ENCODE measurements around the gene MB21D2. TPM values are rescaled to one million over a fixed set of nuclear protein-coding genes. Genes with fewer than 3 reads are reported as not detected.
"Not testable (repeated sequence)": the region's sequence is repeated elsewhere in the genome, so short reads cannot be mapped to it uniquely, and the experiment has no call there.

Gene MB21D2, protein sequence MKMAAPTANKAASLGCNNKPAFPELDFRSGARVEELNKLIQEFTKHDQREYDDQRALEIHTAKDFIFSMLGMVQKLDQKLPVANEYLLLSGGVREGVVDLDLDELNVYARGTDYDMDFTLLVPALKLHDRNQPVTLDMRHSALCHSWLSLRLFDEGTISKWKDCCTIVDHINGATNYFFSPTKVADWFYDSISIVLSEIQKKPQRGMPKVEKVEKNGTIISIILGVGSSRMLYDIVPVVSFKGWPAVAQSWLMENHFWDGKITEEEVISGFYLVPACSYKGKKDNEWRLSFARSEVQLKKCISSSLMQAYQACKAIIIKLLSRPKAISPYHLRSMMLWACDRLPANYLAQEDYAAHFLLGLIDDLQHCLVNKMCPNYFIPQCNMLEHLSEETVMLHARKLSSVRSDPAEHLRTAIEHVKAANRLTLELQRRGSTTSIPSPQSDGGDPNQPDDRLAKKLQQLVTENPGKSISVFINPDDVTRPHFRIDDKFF
- polyA plus RNA-seq = 5.5 to 9.0 TPM (median 8.8 TPM) in 3 replicates
- polyA plus RNA-seq (2011; ENCODE audit: low read depth) = 0.84 TPM
- polyA plus RNA-seq (2011; cell fraction: cytosol; rRNA removed) = 4.5 and 5.8 TPM in 2 replicates
- 7.0 and 7.2 TPM in 2 replicates for polyA plus RNA-seq (2011; cell fraction: nucleus; rRNA removed)
- polyA plus RNA-seq (2012; ENCODE audit: low replicate concordance) = 3.7 and 7.1 TPM in 2 replicates
- polyA minus RNA-seq = 10.9 to 13.4 TPM (median 12.3 TPM) in 3 replicates
- polyA minus RNA-seq (2011; cell fraction: cytosol; rRNA and poly(A)+ RNA removed) = 7.5 TPM
- 6.9 and 11.7 TPM in 2 replicates for polyA minus RNA-seq (2011; cell fraction: nucleus; rRNA and poly(A)+ RNA removed)

DNA sequence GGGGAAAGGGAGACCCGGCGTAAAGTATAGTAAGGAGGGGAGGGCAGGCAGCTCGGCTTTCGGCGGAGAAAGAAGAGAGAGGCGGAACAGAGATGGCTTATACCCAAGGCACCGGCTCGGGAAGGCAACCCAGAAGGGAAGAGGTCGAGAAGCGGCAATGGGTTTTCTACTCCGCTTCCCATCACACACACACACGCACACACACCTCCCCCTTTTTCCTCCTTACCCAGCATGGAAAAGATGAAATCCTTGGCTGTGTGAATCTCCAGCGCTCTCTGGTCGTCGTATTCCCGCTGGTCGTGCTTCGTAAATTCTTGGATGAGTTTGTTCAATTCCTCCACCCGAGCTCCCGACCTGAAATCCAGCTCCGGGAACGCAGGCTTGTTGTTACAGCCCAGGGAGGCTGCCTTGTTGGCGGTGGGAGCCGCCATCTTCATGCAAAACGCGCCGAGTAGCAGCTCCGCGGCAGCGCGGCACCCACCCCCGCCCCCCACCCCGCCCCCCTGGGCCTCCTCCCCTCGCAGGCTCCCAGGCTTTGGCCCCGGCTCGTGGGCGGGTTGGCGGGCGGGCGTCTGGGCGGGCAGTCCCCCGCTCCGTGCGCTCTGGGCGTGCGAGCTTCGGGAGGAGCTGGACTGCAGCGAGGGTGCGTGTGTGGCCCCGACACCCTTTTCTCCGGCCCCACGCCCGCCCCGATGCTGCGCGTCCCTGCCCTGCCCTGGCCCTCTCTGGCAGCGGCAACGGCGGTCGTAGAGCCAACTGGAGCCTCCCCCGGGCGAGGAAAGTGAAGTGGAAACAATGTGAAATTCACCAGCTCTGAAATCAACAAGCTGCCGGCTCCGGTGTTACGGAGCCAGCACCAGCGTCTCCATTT lies at the start of gene MB21D2:
Gene MB21D2, minus strand, starts transcription at position 453 of the 871 bp plus-strand sequence. Its CDS starts 16 bp downstream, at position 437.
- Histone ChIP-seq H3K27ac (ENCODE audit: control insufficient read depth, insufficient read depth, low read length) (peak within 1 kb of the TSS; percentile 95), H3K79me2 (ENCODE audit: control insufficient read depth, insufficient read depth, low read length) (peaks cover 46% of the 10 kb centered on the region), H3K4me1 (ENCODE audit: control insufficient read depth, extremely low read depth, insufficient read depth, low read length) (peaks cover 19% of the 10 kb centered on the region), H3K4me3 (ENCODE audit: control insufficient read depth in 2 of 3, extremely low read depth in 1 of 3, insufficient read depth in 2 of 3, low read depth in 1 of 3, low read length in 3 of 3) (peak within 1 kb of the TSS; percentile 73 to 97 (median 96)), H2AFZ (ENCODE audit: control insufficient read depth, low read length) (peak within 1 kb of the TSS; percentile 98), H3K4me2 (ENCODE audit: control insufficient read depth, extremely low read depth, insufficient read depth, low read depth, low read length) (peak within 1 kb of the TSS; percentile 96), H3K9me3 (ENCODE audit: control insufficient read depth, low read depth, low read length) (no peaks in the 10 kb centered on the region), H3K9me1 (ENCODE audit: control insufficient read depth, extremely low read depth, insufficient read depth, low read length) (no peaks in the 10 kb centered on the region), H3K9ac (ENCODE audit: control insufficient read depth, extremely low read depth, insufficient read depth, low read length) (peak within 1 kb of the TSS; percentile 94), H3K27me3 (ENCODE audit: control insufficient read depth, extremely low read depth, insufficient read depth, low read length) (no peaks in the 10 kb centered on the region), H4K20me1 (ENCODE audit: control insufficient read depth, extremely low read depth, insufficient read depth, low read length) (no peaks in the 10 kb centered on the region), H3K36me3 (ENCODE audit: control insufficient read depth in 2 of 2, extremely low read depth in 1 of 2, insufficient read depth in 2 of 2, low read length in 2 of 2) (no peaks in the 10 kb centered on the region)
- no peak for TF ChIP-seq EZH2 (IDR thresholded peaks at IDR 0.05; ENCODE audit: low read length)
- TF ChIP-seq, protein P1, sequence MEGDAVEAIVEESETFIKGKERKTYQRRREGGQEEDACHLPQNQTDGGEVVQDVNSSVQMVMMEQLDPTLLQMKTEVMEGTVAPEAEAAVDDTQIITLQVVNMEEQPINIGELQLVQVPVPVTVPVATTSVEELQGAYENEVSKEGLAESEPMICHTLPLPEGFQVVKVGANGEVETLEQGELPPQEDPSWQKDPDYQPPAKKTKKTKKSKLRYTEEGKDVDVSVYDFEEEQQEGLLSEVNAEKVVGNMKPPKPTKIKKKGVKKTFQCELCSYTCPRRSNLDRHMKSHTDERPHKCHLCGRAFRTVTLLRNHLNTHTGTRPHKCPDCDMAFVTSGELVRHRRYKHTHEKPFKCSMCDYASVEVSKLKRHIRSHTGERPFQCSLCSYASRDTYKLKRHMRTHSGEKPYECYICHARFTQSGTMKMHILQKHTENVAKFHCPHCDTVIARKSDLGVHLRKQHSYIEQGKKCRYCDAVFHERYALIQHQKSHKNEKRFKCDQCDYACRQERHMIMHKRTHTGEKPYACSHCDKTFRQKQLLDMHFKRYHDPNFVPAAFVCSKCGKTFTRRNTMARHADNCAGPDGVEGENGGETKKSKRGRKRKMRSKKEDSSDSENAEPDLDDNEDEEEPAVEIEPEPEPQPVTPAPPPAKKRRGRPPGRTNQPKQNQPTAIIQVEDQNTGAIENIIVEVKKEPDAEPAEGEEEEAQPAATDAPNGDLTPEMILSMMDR (optimal IDR thresholded peaks at IDR 0.05 in 1 of 3, IDR thresholded peaks at IDR 0.05 in 1 of 3, conservative IDR thresholded peaks at IDR 0.05 in 1 of 3; ENCODE audit: extremely low read depth in 1 of 3, insufficient read depth in 2 of 3, low read length in 3 of 3) = peak in 1 of 3 experiments; percentile 6
- no peak for DNase-seq (ENCODE audit: low read depth, low spot score)
- dilution Hi-C loops (cut with MboI; ENCODE audit: extremely low pct_ligation_motif_present, low sequenced_read_pairs) = no loop called here
- FAIRE-seq = no peak

DNA sequence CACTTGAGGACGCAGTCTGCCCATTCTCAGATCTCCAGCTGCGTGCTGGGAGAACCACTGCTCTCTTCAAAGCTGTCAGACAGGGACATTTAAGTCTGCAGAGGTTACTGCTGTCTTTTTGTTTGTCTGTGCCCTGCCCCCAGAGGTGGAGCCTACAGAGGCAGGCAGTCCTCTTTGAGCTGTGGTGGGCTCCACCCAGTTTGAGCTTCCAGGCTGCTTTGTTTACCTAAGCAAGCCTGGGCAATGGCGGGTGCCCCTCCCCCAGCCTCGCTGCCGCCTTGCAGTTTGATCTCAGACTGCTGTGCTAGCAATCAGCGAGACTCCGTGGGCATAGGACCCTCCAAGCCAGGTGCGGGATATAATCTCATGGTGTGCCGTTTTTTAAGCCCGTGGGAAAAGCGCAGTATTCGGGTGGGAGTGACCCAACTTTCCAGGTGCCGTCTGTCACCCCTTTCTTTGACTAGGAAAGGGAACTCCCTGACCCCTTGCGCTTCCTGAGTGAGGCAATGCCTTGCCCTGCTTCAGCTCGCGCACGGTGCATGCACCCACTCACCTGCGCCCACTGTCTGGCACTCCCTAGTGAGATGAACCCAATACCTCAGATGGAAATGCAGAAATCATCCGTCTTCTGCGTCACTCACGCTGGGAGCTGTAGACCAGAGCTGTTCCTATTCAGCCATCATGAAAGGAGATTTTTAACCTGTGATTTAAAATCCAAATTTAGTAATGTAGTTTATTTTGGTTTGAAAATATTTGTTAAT lies 47.5 kb upstream of the MB21D2 start:
- FAIRE-seq = not testable (repeated sequence)

More for the DNA sequence above, 47.5 kb upstream of the MB21D2 start:
- H3K9me1 ChIP-seq (ENCODE audit: control insufficient read depth, extremely low read depth, insufficient read depth, low read length); H3K4me2 ChIP-seq (ENCODE audit: control insufficient read depth, extremely low read depth, insufficient read depth, low read depth, low read length); H3K4me1 ChIP-seq (ENCODE audit: control insufficient read depth, extremely low read depth, insufficient read depth, low read length); H2AFZ ChIP-seq (ENCODE audit: control insufficient read depth, low read length); H3K9ac ChIP-seq (ENCODE audit: control insufficient read depth, extremely low read depth, insufficient read depth, low read length); dilution Hi-C loops (cut with MboI; ENCODE audit: extremely low pct_ligation_motif_present, low sequenced_read_pairs); H3K36me3 ChIP-seq (ENCODE audit: control insufficient read depth in 2 of 2, extremely low read depth in 1 of 2, insufficient read depth in 2 of 2, low read length in 2 of 2); H3K27me3 ChIP-seq (ENCODE audit: control insufficient read depth, extremely low read depth, insufficient read depth, low read length); H3K9me3 ChIP-seq (ENCODE audit: control insufficient read depth, low read depth, low read length); DNase-seq (ENCODE audit: low read depth, low spot score); H3K27ac ChIP-seq (ENCODE audit: control insufficient read depth, insufficient read depth, low read length); H3K4me3 ChIP-seq (ENCODE audit: control insufficient read depth in 2 of 3, extremely low read depth in 1 of 3, insufficient read depth in 2 of 3, low read depth in 1 of 3, low read length in 3 of 3); H3K79me2 ChIP-seq (ENCODE audit: control insufficient read depth, insufficient read depth, low read length); H4K20me1 ChIP-seq (ENCODE audit: control insufficient read depth, extremely low read depth, insufficient read depth, low read length): not testable (repeated sequence)
